B cell (primary cell): Measurements from ENCODE around the gene ACER2.

Experiments used
- EZH2 ChIP-seq: IDR thresholded peaks from 2 replicates; pipeline ENCODE4 v1.6.1; 2012; ENCODE audit warnings: borderline replicate concordance, low read depth, mild to moderate bottlenecking, moderate library complexity, low read length; ENCODE audit not compliant: insufficient read depth, poor library complexity, severe bottlenecking
- TF ChIP-seq, protein P1 (sequence below): fragments of 200-600 bp; IDR thresholded peaks from one replicate; pipeline ENCODE4 v1.8.0; 2022; ENCODE audit warnings: antibody characterized with exemption, mild to moderate bottlenecking

DNA sequence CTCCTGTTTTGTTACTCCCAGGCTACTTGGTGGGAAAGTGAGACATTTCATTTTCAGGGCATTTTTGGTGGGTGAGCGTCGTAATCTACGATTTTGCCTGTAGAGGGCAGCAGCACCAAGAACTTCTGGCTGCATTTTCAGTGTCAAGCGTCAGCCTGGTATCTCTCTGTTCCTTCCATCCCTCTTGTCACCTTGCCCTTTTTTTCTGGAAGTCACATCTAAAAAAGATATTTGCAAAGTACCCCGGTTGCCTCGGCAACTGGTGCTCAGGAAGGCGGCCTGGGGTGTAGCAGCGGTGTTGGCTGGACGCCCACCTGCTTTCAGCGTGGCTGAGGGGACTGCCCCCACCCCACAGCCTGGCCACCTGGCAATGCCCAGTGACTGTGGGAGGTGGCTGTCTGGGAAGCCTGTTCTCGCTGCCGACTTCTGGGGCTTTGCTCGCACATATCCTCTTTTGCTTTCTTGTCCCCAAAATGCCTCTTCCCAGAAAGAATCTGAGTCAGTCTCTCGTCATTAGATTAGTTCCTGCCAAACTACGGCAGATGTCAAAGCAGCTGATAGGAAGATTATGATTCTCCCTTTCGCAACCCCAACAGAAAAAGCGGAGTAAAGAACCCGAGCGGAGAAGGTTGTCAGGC lies 84.5 kb downstream of the ACER2 start:
- TF ChIP-seq, protein P1, sequence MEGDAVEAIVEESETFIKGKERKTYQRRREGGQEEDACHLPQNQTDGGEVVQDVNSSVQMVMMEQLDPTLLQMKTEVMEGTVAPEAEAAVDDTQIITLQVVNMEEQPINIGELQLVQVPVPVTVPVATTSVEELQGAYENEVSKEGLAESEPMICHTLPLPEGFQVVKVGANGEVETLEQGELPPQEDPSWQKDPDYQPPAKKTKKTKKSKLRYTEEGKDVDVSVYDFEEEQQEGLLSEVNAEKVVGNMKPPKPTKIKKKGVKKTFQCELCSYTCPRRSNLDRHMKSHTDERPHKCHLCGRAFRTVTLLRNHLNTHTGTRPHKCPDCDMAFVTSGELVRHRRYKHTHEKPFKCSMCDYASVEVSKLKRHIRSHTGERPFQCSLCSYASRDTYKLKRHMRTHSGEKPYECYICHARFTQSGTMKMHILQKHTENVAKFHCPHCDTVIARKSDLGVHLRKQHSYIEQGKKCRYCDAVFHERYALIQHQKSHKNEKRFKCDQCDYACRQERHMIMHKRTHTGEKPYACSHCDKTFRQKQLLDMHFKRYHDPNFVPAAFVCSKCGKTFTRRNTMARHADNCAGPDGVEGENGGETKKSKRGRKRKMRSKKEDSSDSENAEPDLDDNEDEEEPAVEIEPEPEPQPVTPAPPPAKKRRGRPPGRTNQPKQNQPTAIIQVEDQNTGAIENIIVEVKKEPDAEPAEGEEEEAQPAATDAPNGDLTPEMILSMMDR = peak; percentile 79
- no peak for TF ChIP-seq EZH2
